Mucosa of rectum (tissue), 2 donors: Measurements from ENCODE around the gene SLC6A8.

ENCODE experiments used
- H3K27ac ChIP-seq, 2 donors: one replicate each; pipeline ENCODE4 v1.7.0; 2013; ENCODE audit warnings: inconsistent platforms in 2 of 2, low read depth in 2 of 2, low read length in 2 of 2
- H3K27me3 ChIP-seq, 2 donors: one replicate each; pipeline ENCODE4 v1.7.0; 2013; ENCODE audit warnings: low read length in 2 of 2; ENCODE audit not compliant: control insufficient read depth in 2 of 2, insufficient read depth in 2 of 2
- H3K36me3 ChIP-seq, 2 donors: one replicate each; pipeline ENCODE4 v1.7.0; 2013; ENCODE audit warnings: low read length in 2 of 2; ENCODE audit not compliant: control insufficient read depth in 2 of 2, insufficient read depth in 2 of 2
- H3K4me1 ChIP-seq, 2 donors: one replicate each; pipeline ENCODE4 v1.7.0; 2013; ENCODE audit warnings: low read length in 2 of 2, mild to moderate bottlenecking in 1 of 2; ENCODE audit not compliant: control insufficient read depth in 2 of 2, insufficient read depth in 2 of 2
- H3K4me3 ChIP-seq, 2 donors: one replicate each; pipeline ENCODE4 v1.7.0; 2013; ENCODE audit warnings: low read length in 2 of 2
- H3K9ac ChIP-seq, 2 donors: one replicate each; pipeline ENCODE4 v1.7.0; 2013; ENCODE audit warnings: low read length in 2 of 2, low read depth in 1 of 2, mild to moderate bottlenecking in 1 of 2
- H3K9me3 ChIP-seq, 2 donors: one replicate each; pipeline ENCODE4 v1.7.0; 2013; ENCODE audit warnings: low read length in 2 of 2; ENCODE audit not compliant: control insufficient read depth in 2 of 2
- donor health status: healthy.
- donor health status: Normal muscosa, but diverticular disease.

Gene SLC6A8

DNA sequence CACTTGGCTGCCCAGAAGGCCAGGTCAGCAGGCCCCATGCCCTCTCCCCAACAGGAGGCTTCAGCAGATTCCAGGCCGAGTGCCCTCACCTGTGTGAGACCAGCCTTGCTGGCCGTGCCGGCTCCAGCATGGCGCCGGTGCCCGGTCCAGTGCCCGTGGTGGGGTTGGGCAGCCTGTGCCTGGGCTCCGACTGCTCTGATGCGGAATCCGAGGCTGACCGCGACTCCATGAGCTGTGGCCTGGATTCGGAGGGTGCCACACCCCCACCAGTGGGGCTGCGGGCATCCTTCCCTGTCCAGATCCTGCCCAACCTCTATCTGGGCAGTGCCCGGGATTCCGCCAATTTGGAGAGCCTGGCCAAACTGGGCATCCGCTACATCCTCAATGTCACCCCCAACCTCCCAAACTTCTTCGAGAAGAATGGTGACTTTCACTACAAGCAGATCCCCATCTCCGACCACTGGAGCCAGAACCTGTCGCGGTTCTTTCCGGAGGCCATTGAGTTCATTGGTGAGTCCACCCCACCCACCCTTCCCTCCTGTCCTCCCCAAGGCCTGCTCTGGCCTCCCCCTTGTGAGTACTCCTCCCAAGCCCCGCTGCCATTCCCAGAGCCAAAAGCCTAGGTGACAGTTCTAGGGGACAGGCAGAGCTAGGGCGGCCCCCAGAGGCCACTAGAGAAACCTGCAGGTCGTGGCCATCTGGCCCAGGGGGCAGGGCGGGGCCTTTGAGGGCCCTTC lies 38.4 kb upstream of the SLC6A8 start:
- Histone ChIP-seq H3K4me1 (no peaks in the 10 kb centered on the region), H3K36me3 (no peaks in the 10 kb centered on the region), H3K9me3 (peaks cover 0 to 2% of the 10 kb centered on the region in 2 donors), H3K4me3 (no peak overlapping the region), H3K27me3 (peaks cover 20 to 24% of the 10 kb centered on the region in 2 donors), H3K9ac (no peak overlapping the region), H3K27ac (no peak overlapping the region)

DNA sequence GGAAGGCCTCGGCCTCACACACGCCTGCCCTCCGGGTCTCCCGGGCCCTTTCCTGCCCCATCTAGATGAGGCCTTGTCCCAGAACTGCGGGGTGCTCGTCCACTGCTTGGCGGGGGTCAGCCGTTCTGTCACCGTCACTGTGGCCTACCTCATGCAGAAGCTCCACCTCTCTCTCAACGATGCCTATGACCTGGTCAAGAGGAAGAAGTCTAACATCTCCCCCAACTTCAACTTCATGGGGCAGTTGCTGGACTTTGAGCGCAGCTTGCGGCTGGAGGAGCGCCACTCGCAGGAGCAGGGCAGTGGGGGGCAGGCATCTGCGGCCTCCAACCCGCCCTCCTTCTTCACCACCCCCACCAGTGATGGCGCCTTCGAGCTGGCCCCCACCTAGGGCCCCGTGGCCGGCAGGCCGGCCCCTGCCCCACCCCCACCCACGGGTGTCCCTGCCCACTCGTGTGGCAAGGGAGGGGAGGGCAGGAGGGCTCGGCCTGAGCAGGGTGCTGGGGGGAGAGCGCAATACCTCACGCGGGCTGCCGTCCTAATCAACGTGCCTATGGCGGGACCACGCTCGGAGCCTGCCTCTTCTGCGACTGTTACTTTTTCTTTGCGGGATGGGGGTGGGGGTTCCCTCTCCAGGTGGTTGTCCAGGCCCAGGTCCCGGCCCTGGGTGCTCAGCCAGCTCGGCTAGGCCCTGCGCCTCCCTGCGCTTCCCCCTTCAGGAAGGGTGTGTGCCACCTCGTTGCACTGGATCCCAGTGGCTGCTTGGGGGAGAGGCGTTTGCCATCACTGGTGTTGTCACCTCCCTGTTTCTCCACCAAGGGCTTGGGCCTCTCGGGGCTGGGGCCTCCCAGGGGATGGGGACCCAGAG lies 37.6 kb upstream of the SLC6A8 start:
- Histone ChIP-seq H3K4me1 (no peaks in the 10 kb centered on the region), H3K27me3 (peaks cover 16 to 19% of the 10 kb centered on the region in 2 donors), H3K4me3 (no peak overlapping the region), H3K27ac (no peak overlapping the region), H3K9me3 (peaks cover 0 to 2% of the 10 kb centered on the region in 2 donors), H3K9ac (no peak overlapping the region), H3K36me3 (no peaks in the 10 kb centered on the region)

DNA sequence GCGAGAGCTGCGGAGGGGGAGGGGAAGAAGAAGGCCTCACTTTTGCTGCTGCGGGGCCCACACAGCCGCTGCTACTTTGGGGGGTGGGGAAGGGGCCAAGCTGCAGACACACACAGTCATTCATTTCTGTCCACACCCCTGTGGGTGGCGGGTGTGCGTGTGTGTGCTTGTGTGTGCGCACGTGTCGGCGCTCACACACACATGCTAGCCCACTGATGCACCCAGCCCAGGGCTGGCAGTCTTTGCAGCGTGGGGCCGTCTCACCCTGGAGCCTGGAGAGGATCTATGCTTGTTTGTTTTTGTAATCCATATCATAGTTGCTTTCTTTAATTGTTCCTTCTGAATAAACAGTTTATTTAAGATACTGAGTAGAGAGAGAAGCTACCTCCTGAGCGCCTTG lies 36.8 kb upstream of the SLC6A8 start:
- H3K4me1 ChIP-seq = no peaks in the 10 kb centered on the region
- no peak overlapping the region for H3K9ac ChIP-seq
- H3K36me3 ChIP-seq = no peaks in the 10 kb centered on the region
- no peak overlapping the region for H3K27ac ChIP-seq
- no peak overlapping the region for H3K4me3 ChIP-seq
- peaks cover 0 to 2% of the 10 kb centered on the region in 2 donors for H3K9me3 ChIP-seq
- H3K27me3 ChIP-seq = peaks cover 11 to 13% of the 10 kb centered on the region in 2 donors

DNA sequence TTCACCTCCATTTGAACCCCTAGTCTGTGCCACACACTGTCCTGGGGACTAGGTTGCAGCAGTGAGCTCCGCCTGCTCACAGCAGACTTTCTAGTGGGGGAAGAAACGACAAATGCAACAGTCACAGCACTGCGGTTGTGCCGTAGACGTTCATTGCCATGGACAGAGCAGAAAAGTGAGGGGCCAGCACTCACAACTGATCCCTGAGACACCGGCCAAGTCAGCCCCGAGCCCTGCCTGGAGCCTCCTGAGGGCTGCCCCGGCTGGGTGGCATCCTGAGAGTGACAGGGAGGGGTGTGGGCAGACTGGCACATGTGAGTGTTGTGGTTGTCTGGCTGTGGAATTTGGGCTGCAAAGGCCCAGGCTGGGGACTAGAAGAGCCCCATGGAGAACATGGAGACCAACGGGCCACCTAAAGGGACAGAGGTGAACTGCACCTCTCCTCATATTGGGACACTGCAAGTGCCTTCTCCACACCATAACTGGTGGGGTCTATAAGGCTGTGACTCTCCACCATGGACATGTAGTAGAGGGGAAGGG lies 36.1 kb upstream of the SLC6A8 start:
- Histone ChIP-seq H3K4me3 (no peak overlapping the region), H3K9ac (no peak overlapping the region), H3K27me3 (peaks cover 5 to 12% of the 10 kb centered on the region in 2 donors), H3K36me3 (no peaks in the 10 kb centered on the region), H3K27ac (no peak overlapping the region), H3K4me1 (no peaks in the 10 kb centered on the region), H3K9me3 (peaks cover 0 to 2% of the 10 kb centered on the region in 2 donors)

DNA sequence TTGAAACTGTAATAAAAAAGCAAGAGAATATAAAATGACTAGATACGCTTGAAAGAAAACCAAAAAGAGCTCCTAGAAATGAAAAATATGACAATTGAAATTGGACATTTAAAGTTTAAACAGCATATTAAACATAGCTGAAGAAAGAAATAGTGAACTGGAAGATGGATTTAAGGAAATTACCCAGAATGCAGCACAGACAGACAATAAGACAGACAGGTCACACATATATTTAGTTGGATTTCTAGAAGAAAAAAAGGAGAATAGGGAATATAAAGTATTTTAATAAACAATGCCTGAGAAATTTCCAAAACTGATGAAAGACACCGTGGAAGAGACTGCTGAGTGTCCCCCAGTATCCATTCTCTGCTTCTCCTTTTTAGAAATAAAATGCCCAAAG lies 34.2 kb upstream of the SLC6A8 start:
- Histone ChIP-seq H3K36me3 (no peaks in the 10 kb centered on the region), H3K27me3 (peaks cover 0 to 6% of the 10 kb centered on the region in 2 donors), H3K9ac (no peak overlapping the region), H3K4me3 (no peak overlapping the region), H3K27ac (no peak overlapping the region), H3K4me1 (no peaks in the 10 kb centered on the region), H3K9me3 (peaks cover 0 to 2% of the 10 kb centered on the region in 2 donors)

DNA sequence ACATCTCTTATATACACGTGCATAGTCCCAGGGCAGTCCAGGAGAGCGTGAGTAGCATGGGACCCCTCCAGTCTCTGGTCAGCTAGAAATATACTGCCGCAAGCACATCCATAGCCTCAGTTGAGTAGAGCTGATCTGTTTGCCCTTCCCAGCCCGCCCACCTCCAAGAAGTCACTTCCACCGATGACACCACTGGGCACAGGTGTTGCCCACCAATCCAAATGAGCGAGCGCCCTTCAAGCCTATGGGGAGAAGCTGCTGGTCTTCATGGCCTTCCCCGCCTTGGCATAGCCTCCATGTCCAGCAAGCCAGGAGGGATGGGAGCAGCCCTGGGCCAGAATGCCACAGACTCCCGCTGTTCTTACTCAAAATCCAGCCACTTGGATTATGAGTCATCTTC lies 30.6 kb upstream of the SLC6A8 start:
- Histone ChIP-seq H3K9ac (no peak overlapping the region), H3K9me3 (peaks cover 0 to 2% of the 10 kb centered on the region in 2 donors), H3K27me3 (no peaks in the 10 kb centered on the region), H3K27ac (no peak overlapping the region), H3K36me3 (no peaks in the 10 kb centered on the region), H3K4me3 (no peak overlapping the region), H3K4me1 (no peaks in the 10 kb centered on the region)

DNA sequence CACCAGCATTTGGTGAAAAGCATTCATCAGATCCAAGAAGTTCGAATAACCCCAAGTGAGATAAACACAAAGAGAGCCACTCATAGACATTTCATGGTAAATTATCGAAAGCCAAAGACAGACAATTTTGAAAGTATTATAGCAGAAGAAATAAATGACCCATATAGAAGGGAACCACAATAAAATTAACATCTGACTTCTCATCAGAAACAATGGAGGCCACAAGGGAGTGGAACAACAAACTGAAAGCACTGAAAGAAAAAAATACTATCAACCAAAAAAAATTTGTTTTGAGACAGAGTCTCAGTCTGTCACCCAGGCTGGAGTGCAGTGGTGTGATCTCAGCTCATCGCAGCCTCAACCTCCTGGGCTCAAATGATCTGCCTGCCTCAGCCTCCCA lies 28.5 kb upstream of the SLC6A8 start:
- H3K36me3 ChIP-seq = no peaks in the 10 kb centered on the region
- no peak overlapping the region for H3K27ac ChIP-seq
- H3K27me3 ChIP-seq = peaks cover 0 to under 1% of the 10 kb centered on the region in 2 donors
- no peak overlapping the region for H3K9ac ChIP-seq
- no peaks in the 10 kb centered on the region for H3K9me3 ChIP-seq
- H3K4me1 ChIP-seq = no peaks in the 10 kb centered on the region
- H3K4me3 ChIP-seq = no peak overlapping the region

DNA sequence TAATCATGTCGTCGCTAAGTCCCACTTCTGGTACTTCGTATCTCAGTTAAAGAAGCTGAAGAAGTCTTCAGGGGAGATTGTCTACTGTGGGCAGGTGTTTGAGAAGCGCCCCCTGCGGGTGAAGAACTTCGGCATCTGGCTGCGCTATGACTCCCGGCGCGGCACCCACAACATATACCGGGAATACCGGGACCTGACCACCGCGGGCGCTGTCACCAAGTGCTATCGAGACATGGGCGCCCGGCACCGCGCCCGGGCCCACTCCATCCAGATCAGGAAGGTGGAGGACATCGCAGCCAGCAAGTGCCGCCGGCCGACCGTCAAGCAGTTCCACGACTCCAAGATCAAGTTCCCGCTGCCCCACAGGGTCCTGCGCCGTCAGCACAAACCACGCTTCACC lies 25.5 kb upstream of the SLC6A8 start:
- Histone ChIP-seq H3K4me3 (no peak overlapping the region), H3K4me1 (no peaks in the 10 kb centered on the region), H3K9me3 (no peaks in the 10 kb centered on the region), H3K27ac (no peak overlapping the region), H3K36me3 (no peaks in the 10 kb centered on the region), H3K9ac (no peak overlapping the region), H3K27me3 (peaks cover 0 to 5% of the 10 kb centered on the region in 2 donors)

DNA sequence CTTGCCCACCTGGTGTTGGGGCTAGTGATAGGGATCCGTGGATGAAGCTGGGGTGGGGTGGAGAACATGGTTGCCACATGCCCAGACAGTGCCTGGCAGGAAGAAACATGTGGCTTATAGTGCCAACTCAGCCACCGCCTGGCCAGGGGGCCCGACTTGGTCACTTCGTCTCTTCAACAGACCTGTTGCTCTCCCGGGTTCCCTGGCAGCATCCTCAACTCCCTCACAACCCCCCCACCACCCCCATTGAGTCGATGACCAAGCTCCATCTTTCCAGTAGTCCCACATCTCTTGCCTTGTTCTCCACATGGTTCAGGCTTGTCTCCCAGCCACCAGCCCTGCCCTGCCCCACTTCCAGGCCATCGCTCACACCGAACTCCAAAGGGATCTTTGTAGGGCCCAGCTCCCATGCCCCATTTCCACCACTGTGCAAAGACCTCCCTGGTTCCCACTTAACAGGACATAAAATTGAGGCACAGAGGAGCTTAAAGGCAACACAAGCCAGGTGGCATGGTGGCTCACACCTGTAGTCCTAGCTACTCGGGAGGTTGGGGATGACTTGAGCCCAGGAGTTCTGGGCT lies 21.9 kb upstream of the SLC6A8 start:
- peaks cover 0 to 5% of the 10 kb centered on the region in 2 donors for H3K27me3 ChIP-seq
- H3K9ac ChIP-seq = no peak overlapping the region
- no peak overlapping the region for H3K27ac ChIP-seq
- H3K9me3 ChIP-seq = no peaks in the 10 kb centered on the region
- no peak overlapping the region for H3K4me3 ChIP-seq
- no peaks in the 10 kb centered on the region for H3K4me1 ChIP-seq
- H3K36me3 ChIP-seq = no peaks in the 10 kb centered on the region
